Tibial nerve (tissue), 4 donors: ENCODE data around the gene TBC1D8.

Source experiments
- EP300 ChIP-seq, 2 donors: sonication (generic); formaldehyde crosslinking; IDR thresholded peaks; one replicate each; pipeline ENCODE4 v1.6.1; 2017; ENCODE audit warnings: antibody characterized with exemption in 2 of 2, mild to moderate bottlenecking in 1 of 2
- POLR2A ChIP-seq, 2 donors: fragments of 450-650 bp; IDR thresholded peaks; one replicate each; pipeline ENCODE4 v1.6.1; 2017; ENCODE audit warnings: antibody characterized with exemption in 2 of 2, mild to moderate bottlenecking in 2 of 2, moderate library complexity in 2 of 2
- TF ChIP-seq, protein P1 (sequence below), 5 experiments: fragments of 200-600 bp in 3 of 5; fragments of 450-650 bp in 2 of 5; sonication (generic) in 3 of 5; IDR thresholded peaks; one replicate each; pipeline ENCODE4 v1.5.1; 2016 to 2019; ENCODE audit warnings: antibody characterized with exemption in 5 of 5, mild to moderate bottlenecking in 3 of 5, moderate library complexity in 2 of 5

DNA sequence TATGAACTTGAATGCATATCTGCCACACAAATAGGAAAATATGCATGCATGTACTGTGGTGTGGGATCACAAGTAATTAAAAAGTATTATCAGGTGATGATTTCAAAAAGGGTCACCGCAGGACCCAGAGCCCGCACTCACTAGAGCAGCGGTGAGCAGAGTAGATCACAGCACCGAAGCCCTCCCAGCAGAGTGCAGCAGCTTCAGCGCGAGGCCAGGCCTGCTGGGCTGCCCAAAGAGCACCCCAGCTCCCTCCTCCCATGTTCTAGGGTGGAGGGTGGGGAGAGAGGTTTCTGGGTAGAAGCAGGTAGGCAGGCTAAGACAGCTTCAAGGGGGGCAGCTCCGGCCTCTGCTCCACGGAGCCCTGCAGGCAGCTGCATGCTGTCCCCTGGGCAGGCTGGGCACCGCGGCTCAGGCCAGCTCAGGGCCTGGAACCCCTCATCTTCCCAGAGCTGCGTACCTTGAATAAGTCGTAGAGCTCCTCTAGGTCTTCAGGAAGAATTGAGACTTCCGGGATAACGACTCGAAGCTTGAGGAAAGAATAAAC lies 124.2 kb downstream of the TBC1D8 start:
- TF ChIP-seq, protein P1, sequence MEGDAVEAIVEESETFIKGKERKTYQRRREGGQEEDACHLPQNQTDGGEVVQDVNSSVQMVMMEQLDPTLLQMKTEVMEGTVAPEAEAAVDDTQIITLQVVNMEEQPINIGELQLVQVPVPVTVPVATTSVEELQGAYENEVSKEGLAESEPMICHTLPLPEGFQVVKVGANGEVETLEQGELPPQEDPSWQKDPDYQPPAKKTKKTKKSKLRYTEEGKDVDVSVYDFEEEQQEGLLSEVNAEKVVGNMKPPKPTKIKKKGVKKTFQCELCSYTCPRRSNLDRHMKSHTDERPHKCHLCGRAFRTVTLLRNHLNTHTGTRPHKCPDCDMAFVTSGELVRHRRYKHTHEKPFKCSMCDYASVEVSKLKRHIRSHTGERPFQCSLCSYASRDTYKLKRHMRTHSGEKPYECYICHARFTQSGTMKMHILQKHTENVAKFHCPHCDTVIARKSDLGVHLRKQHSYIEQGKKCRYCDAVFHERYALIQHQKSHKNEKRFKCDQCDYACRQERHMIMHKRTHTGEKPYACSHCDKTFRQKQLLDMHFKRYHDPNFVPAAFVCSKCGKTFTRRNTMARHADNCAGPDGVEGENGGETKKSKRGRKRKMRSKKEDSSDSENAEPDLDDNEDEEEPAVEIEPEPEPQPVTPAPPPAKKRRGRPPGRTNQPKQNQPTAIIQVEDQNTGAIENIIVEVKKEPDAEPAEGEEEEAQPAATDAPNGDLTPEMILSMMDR (IDR thresholded peaks at IDR 0.05), result no peak
- TF ChIP-seq POLR2A (IDR thresholded peaks at IDR 0.05), result no peak
- no peak for TF ChIP-seq EP300 (IDR thresholded peaks at IDR 0.05)
